Esophagus muscularis mucosa (tissue), 4 donors: ENCODE measurements around the gene EFCC1. TPM values are rescaled to one million over a fixed set of nuclear protein-coding genes. Genes with fewer than 3 reads are reported as not detected.

Source experiments
- DNase-seq: peaks from one replicate; pipeline ENCODE4 v3.0.0-alpha.2; 2017; ENCODE audit errors: extremely low spot score
- H3K27ac ChIP-seq, 4 donors: fragments of 200-600 bp; sonication (generic); replicated peaks in 1 of 4; 1 replicate in 3 of 4; 2 replicates in 1 of 4; pipeline ENCODE4 v1.5.1; 2016 to 2019; ENCODE audit warnings: mild to moderate bottlenecking in 1 of 4
- H3K27me3 ChIP-seq, 4 donors: fragments of 200-600 bp; sonication (generic); one replicate each; pipeline versions ENCODE4 v1.5.1 to v1.6.0; 2016 to 2019
- H3K36me3 ChIP-seq, 4 donors: fragments of 200-600 bp; sonication (generic); one replicate each; pipeline ENCODE4 v1.5.1; 2016 to 2019
- H3K4me1 ChIP-seq, 4 donors: fragments of 200-600 bp; sonication (generic); one replicate each; pipeline ENCODE4 v1.5.1; 2016 to 2019
- H3K4me3 ChIP-seq, 4 donors: fragments of 200-600 bp; sonication (generic); 1 replicate in 2 of 4; 2 replicates in 2 of 4; pipeline ENCODE4 v1.5.1; 2016 to 2019; ENCODE audit warnings: mild to moderate bottlenecking in 4 of 4, moderate library complexity in 1 of 4
- H3K9me3 ChIP-seq, 4 donors: fragments of 200-600 bp; sonication (generic); 1 replicate in 3 of 4; 2 replicates in 1 of 4; pipeline ENCODE4 v1.5.1; 2016 to 2019
- EP300 ChIP-seq: sonication (generic); formaldehyde crosslinking; IDR thresholded peaks from one replicate; pipeline ENCODE4 v1.6.1; 2017; ENCODE audit warnings: antibody characterized with exemption
- POLR2A ChIP-seq: fragments of 450-650 bp; IDR thresholded peaks from one replicate; pipeline ENCODE4 v1.6.1; 2017; ENCODE audit warnings: antibody characterized with exemption, moderate library complexity, mild to moderate bottlenecking, low read depth
- POLR2AphosphoS5 ChIP-seq, 2 donors: sonication (generic); formaldehyde crosslinking; IDR thresholded peaks; one replicate each; pipeline ENCODE4 v1.6.1; 2017; ENCODE audit warnings: antibody characterized with exemption in 2 of 2
- WGBS: methylation state at CpG from one replicate; pipeline ENCODE4 v1.1.5; 2018; 5-methylcytosine and 5-hydroxymethylcytosine counted together
- intact Hi-C: fragments of 100-400 bp; cut with DNase I; formaldehyde crosslinking; loops from one replicate; pipeline ENCODE4 v1.15.1; 2023
- total RNA-seq, 4 donors: library from RNA; depleted of rRNA; stranded (reverse); fragments of >200 nt; gene quantifications; one replicate each; pipeline versions ENCODE4 v1.1.0 to v1.2.1, GENCODE V29; 2016
- TF ChIP-seq, protein P1 (sequence below), 3 experiments: fragments of 200-600 bp in 2 of 3; fragments of 450-650 bp in 1 of 3; sonication (generic) in 2 of 3; IDR thresholded peaks; one replicate each; pipeline ENCODE4 v1.5.1; 2017 to 2019; ENCODE audit warnings: antibody characterized with exemption in 3 of 3, mild to moderate bottlenecking in 2 of 3, moderate library complexity in 1 of 3

Gene EFCC1, protein sequence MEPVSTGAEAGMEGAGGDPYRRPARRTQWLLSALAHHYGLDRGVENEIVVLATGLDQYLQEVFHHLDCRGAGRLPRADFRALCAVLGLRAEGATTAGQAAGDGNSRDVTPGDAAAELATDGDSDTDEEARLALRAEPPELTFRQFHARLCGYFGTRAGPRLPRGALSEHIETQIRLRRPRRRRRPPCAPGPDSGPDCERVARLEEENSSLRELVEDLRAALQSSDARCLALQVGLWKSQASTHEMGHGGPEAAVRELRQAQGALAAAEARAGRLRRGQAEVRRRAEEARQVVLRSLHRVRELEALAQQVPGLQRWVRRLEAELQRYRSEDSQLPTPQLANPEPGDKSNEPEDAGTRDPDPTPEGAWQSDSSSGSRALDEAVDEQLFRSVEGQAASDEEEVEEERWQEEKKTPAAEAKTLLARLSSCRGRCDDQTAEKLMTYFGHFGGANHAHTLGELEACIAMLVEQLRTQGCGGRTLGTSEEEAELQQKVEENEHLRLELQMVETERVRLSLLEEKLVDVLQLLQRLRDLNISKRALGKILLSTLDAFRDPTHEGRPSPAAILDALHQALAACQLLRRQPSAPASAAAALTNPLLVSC
- 10 to 100 TPM in 1 of 4 donors, 1 to 10 TPM in 3; 5.8 to 15.8 (median 7.9) TPM for total RNA-seq

DNA sequence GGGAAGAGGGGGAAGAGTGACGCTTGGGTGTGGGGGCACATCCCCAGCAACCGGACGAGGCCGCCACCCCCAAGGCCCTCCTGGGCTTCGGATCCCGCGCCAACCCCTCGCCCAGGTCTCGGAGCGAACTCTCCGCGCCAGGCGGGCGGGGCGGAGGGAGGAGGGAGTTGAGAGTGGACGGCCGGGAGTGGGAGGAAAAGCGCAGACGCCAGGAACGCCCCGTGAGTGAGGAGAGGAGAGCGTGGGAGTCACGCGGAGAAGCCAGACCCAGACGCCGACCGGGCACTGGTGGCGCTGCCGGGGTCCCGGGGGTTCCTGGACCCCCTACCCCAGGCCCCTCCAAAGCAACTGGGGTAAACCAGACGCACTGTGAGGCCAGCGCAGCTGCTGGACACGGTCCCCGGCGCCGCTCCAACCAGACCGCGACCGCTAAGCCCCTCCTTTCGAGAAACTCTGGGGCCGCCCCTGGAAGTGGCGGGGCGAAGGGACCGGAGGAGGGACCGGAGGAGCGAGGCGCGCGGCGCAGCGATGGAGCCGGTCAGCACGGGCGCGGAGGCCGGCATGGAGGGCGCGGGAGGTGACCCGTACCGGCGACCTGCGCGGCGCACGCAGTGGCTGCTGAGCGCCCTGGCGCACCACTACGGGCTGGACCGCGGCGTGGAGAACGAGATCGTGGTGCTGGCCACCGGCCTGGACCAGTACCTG, at the start of gene EFCC1:
Gene EFCC1 (plus strand): TSS at position 204 of the 705 bp plus-strand sequence. CDS start 325 bp downstream, at position 529.
- Histone ChIP-seq H3K36me3 (no peaks in the 10 kb centered on the region), H3K9me3 (no peaks in the 10 kb centered on the region), H3K27ac (peak within 1 kb of the TSS; percentile 61 to 83 (median 74)), H3K4me1 (peaks cover 37 to 65% (median 57%) of the 10 kb centered on the region in 4 donors), H3K27me3 (peaks cover 6 to 61% (median 21%) of the 10 kb centered on the region in 4 donors), H3K4me3 (peak within 1 kb of the TSS; percentile 56 to 68 (median 62))
- intact Hi-C loops, result no loop called here
- no peak for DNase-seq
- TF ChIP-seq POLR2AphosphoS5 (IDR thresholded peaks at IDR 0.05) (peak; percentile 50 to 58), POLR2A (no peak), EP300 (no peak)
- TF ChIP-seq, protein P1, sequence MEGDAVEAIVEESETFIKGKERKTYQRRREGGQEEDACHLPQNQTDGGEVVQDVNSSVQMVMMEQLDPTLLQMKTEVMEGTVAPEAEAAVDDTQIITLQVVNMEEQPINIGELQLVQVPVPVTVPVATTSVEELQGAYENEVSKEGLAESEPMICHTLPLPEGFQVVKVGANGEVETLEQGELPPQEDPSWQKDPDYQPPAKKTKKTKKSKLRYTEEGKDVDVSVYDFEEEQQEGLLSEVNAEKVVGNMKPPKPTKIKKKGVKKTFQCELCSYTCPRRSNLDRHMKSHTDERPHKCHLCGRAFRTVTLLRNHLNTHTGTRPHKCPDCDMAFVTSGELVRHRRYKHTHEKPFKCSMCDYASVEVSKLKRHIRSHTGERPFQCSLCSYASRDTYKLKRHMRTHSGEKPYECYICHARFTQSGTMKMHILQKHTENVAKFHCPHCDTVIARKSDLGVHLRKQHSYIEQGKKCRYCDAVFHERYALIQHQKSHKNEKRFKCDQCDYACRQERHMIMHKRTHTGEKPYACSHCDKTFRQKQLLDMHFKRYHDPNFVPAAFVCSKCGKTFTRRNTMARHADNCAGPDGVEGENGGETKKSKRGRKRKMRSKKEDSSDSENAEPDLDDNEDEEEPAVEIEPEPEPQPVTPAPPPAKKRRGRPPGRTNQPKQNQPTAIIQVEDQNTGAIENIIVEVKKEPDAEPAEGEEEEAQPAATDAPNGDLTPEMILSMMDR (IDR thresholded peaks at IDR 0.05), result no peak
- WGBS, result 0% methylated on average over 4 of the region's 74 CpGs

DNA sequence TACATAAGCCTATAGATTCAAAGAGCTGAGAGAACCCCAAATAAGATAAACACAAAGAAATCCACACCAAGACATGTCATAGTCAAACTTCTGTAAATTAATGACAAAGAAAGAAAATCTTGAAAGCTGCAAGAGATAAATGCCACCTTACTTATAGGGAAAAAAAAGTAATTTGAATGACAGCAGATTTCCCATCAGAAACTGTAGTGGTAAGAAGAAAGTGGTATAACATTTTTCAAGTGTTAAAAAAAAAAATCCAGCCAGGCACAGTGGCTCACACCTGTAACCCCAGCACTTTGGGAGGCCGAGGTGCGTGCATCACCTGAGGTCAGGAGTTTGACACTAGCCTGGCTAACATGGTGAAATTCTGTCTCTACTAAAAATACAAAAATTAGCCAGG, 44.7 kb upstream of the EFCC1 start:
- H3K36me3 ChIP-seq, result no peaks in the 10 kb centered on the region
- H3K4me1 ChIP-seq, result no peaks in the 10 kb centered on the region
- H3K27ac ChIP-seq, result no peak overlapping the region
- WGBS, result 89% methylated on average over 2 of the region's 2 CpGs
- TF ChIP-seq EP300, result no peak
- H3K9me3 ChIP-seq, result no peaks in the 10 kb centered on the region
- no peak for DNase-seq
- H3K4me3 ChIP-seq, result no peak overlapping the region
- no peaks in the 10 kb centered on the region for H3K27me3 ChIP-seq
- intact Hi-C loops, result no loop called here

DNA sequence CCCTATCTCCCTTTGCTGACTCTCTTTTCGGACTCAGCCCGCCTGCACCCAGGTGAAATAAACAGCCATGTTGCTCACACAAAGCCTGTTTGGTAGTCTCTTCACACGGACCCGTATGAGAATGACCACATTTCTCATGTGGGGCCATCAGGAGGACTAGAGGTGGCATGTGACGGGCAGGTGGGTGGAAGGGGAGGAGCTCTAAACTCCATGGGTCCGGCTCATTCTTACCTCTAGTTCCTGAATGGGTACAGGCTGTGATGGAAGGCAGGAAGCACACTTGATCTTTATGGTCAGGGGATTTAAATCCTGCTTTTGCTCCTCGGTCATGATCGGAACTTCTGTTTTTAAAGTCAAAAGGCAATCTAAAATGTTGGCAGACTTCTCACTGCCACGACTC, 35.8 kb upstream of the EFCC1 start:
- H3K27me3 ChIP-seq, result no peaks in the 10 kb centered on the region
- DNase-seq, result no peak
- no peak overlapping the region for H3K27ac ChIP-seq
- no peaks in the 10 kb centered on the region for H3K9me3 ChIP-seq
- H3K4me1 ChIP-seq, result peaks cover 0 to 5% (median 3%) of the 10 kb centered on the region in 4 donors
- no peaks in the 10 kb centered on the region for H3K36me3 ChIP-seq
- H3K4me3 ChIP-seq, result no peak overlapping the region
- intact Hi-C loops, result no loop called here
- WGBS, result 80% methylated on average over 7 of the region's 9 CpGs
- TF ChIP-seq POLR2A (no peak), EP300 (no peak), POLR2AphosphoS5 (IDR thresholded peaks at IDR 0.05) (no peak)
- TF ChIP-seq, protein P1 (IDR thresholded peaks at IDR 0.05), result no peak

DNA sequence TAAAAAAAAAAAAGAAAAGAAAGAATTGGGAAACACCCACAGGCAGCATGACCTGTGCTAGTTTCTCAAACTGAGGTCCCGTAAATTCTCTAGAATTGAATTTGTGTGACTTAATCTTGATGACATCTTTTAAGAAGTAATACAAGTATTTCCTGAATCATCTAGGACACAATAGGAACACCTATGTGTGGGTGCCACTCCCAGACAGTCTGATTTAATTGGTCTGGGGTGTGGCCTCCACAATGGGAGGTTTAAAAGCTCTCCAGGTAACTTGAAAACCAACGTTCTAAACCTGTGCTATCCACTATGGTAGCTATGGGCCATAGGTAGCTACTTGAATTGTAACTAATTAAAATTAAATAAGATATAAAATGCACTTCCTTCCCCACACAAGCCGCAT, 35.3 kb upstream of the EFCC1 start:
- TF ChIP-seq EP300, result no peak
- TF ChIP-seq, protein P1 (IDR thresholded peaks at IDR 0.05), result no peak
- TF ChIP-seq POLR2A, result no peak
- TF ChIP-seq POLR2AphosphoS5 (IDR thresholded peaks at IDR 0.05), result no peak
- WGBS, result 84% methylated on average over 3 of the region's 3 CpGs
- no peak for DNase-seq
- peaks cover 0 to 10% (median 9%) of the 10 kb centered on the region in 4 donors for H3K4me1 ChIP-seq
- intact Hi-C loops, result no loop called here
- no peak overlapping the region for H3K27ac ChIP-seq
- no peak overlapping the region for H3K4me3 ChIP-seq
- no peaks in the 10 kb centered on the region for H3K9me3 ChIP-seq
- no peaks in the 10 kb centered on the region for H3K36me3 ChIP-seq
- H3K27me3 ChIP-seq, result no peaks in the 10 kb centered on the region
